HCT116 (cell line): ENCODE results near the gene CLTA. TPM values are rescaled to one million over a fixed set of nuclear protein-coding genes. Genes with fewer than 3 reads are reported as not detected.

Experiments used
- ATAC-seq: fragments of 200-7000 bp; cut with Tn5 transposase; 2 replicates; pipeline ENCODE4 v1.9.1; 2020; ENCODE audit warnings: mild to moderate bottlenecking, moderate library complexity
- BruUV-seq: library from RNA; stranded (reverse); fragments of 400-500 nt; replicated peaks from 2 replicates; lab custom pipeline; 2021; lab: Mats Ljungman, UMichigan
- CTCF ChIA-PET: fragments of 300-600 bp; sonication (Branson Sonifier 250); formaldehyde crosslinking; loops from one replicate; lab custom pipeline; 2021; ENCODE audit warnings: antibody characterized with exemption; lab: Charles Lee
- POLR2A ChIA-PET: fragments of 300-600, 350-600 bp; sonication (Branson Sonifier 250); formaldehyde crosslinking; loops from one replicate; lab custom pipeline; 2021; ENCODE audit warnings: antibody characterized with exemption; lab: Charles Lee
- RAD21 ChIA-PET, 2 experiments: fragments of 300-600 bp; sonication (Branson Sonifier 250); formaldehyde crosslinking; loops; one replicate each; lab custom pipeline; 2023; ENCODE audit warnings: low total read pairs in 2 of 2; ENCODE audit not compliant: uncharacterized antibody in 2 of 2, unreplicated experiment in 2 of 2, low non-redundant PET in 1 of 2; lab: Charles Lee
- DNase-seq: peaks from one replicate; pipeline ENCODE4 v3.0.0-alpha.2; 2010; ENCODE audit warnings: low read depth, low spot score
- H2AFZ ChIP-seq: fragments of 200-600 bp; shearing (Covaris generic), sonication (generic); 2 replicates; pipeline ENCODE4 v1.6.1; 2017; ENCODE audit warnings: low read depth, mixed run types, mixed read lengths, antibody characterized with exemption, low read length; ENCODE audit not compliant: poor library complexity, severe bottlenecking
- H3K27ac ChIP-seq: 2 replicates; pipeline ENCODE4 v1.5.1; 2012; ENCODE audit warnings: low read depth, low read length
- H3K27me3 ChIP-seq: fragments of 200-600 bp; sonication (generic); 2 replicates; pipeline ENCODE4 v1.6.1; 2016; ENCODE audit warnings: mixed run types, low read length, mixed read lengths; ENCODE audit not compliant: insufficient read depth
- H3K36me3 ChIP-seq, 2 experiments: fragments of 200-500 bp in 1 of 2; fragments of 200-600 bp in 1 of 2; sonication (Bioruptor generic) in 1 of 2; sonication (generic) in 1 of 2; 2 replicates each; pipeline versions ENCODE4 v1.5.1 to v1.6.1; 2014 to 2016; ENCODE audit warnings: low read length in 2 of 2, inconsistent platforms in 1 of 2, mixed read lengths in 1 of 2, mixed run types in 1 of 2; ENCODE audit not compliant: insufficient read depth in 2 of 2, control insufficient read depth in 1 of 2
- H3K4me1 ChIP-seq, 2 experiments: fragments of 200-600 bp in 1 of 2; sonication (generic) in 1 of 2; 2 replicates each; pipeline versions ENCODE4 v1.5.1 to v1.6.1; 2012 to 2017; ENCODE audit warnings: low read length in 2 of 2, inconsistent platforms in 1 of 2, mild to moderate bottlenecking in 1 of 2, mixed read lengths in 1 of 2, mixed run types in 1 of 2, moderate library complexity in 1 of 2; ENCODE audit not compliant: insufficient read depth in 2 of 2, control insufficient read depth in 1 of 2
- H3K4me2 ChIP-seq: fragments of 200-600 bp; sonication (generic); 2 replicates; pipeline ENCODE4 v1.6.1; 2017; ENCODE audit warnings: mixed run types, low read length, mixed read lengths
- H3K4me3 ChIP-seq, 2 experiments: fragments of 200-600 bp in 1 of 2; sonication (generic) in 1 of 2; replicated peaks in 1 of 2; 2 replicates each; pipeline ENCODE4 v1.5.1; 2011 to 2016; ENCODE audit warnings: low read length in 2 of 2, control low read depth in 1 of 2, low read depth in 1 of 2, mild to moderate bottlenecking in 1 of 2, mixed read lengths in 1 of 2, mixed run types in 1 of 2
- H3K79me2 ChIP-seq: fragments of 200-600 bp; sonication (generic); 2 replicates; pipeline ENCODE4 v1.6.1; 2017; ENCODE audit warnings: mild to moderate bottlenecking, mixed run types, low read length, moderate library complexity, mixed read lengths; ENCODE audit not compliant: insufficient read depth
- H3K9ac ChIP-seq: fragments of 200-600 bp; sonication (generic); 2 replicates; pipeline ENCODE4 v1.6.1; 2016; ENCODE audit warnings: low read length, mixed read lengths
- H3K9me2 ChIP-seq: fragments of 200-600 bp; sonication (generic), shearing (Covaris generic); 2 replicates; pipeline ENCODE4 v1.6.1; 2017; ENCODE audit warnings: mixed run types, mild to moderate bottlenecking, moderate library complexity; ENCODE audit not compliant: insufficient read depth
- H3K9me3 ChIP-seq, 2 experiments: fragments of 200-500 bp in 1 of 2; fragments of 200-600 bp in 1 of 2; sonication (Bioruptor generic) in 1 of 2; sonication (generic) in 1 of 2; 2 replicates each; pipeline ENCODE4 v1.6.1; 2014 to 2017; ENCODE audit warnings: low read length in 2 of 2, mixed read lengths in 2 of 2, inconsistent platforms in 1 of 2, low read depth in 1 of 2, mild to moderate bottlenecking in 1 of 2, mixed run types in 1 of 2, moderate library complexity in 1 of 2; ENCODE audit not compliant: control insufficient read depth in 1 of 2, insufficient read depth in 1 of 2
- H4K20me1 ChIP-seq: fragments of 200-600 bp; sonication (generic), shearing (Covaris generic); 2 replicates; pipeline ENCODE4 v1.6.1; 2017; ENCODE audit warnings: mixed run types, mild to moderate bottlenecking, moderate library complexity; ENCODE audit not compliant: insufficient read depth
- ATF3 ChIP-seq: IDR thresholded peaks from 2 replicates; pipeline ENCODE4 v1.6.1; 2012
- CBX3 ChIP-seq: IDR thresholded peaks from 2 replicates; pipeline ENCODE4 v1.6.1; 2012; ENCODE audit warnings: low read depth
- CEBPB ChIP-seq: IDR thresholded peaks from 2 replicates; pipeline ENCODE4 v1.6.1; 2012; ENCODE audit warnings: low read depth
- CTCF ChIP-seq, 3 experiments: fragments of 200-600 bp in 1 of 3; sonication (generic) in 1 of 3; IDR thresholded peaks in 2 of 3; conservative IDR thresholded peaks in 1 of 3; 2 replicates each; pipeline ENCODE4 v1.5.1; 2012 to 2017; ENCODE audit warnings: low read depth in 2 of 3, low read length in 2 of 3, antibody characterized with exemption in 1 of 3, borderline replicate concordance in 1 of 3, control low read depth in 1 of 3, mild to moderate bottlenecking in 1 of 3, mixed read lengths in 1 of 3, mixed run types in 1 of 3, moderate library complexity in 1 of 3; ENCODE audit not compliant: insufficient read depth in 1 of 3
- EGR1 ChIP-seq: IDR thresholded peaks from 2 replicates; pipeline ENCODE4 v1.6.1; 2012; ENCODE audit warnings: low read depth
- ELF1 ChIP-seq: IDR thresholded peaks from 2 replicates; pipeline ENCODE4 v1.6.1; 2012; ENCODE audit warnings: low read depth, borderline replicate concordance
- EZH2 ChIP-seq: fragments of 200-600 bp; sonication (generic); IDR thresholded peaks from 2 replicates; pipeline ENCODE4 v1.6.1; 2017; ENCODE audit warnings: antibody characterized with exemption, mixed run types
- EZH2phosphoT487 ChIP-seq: fragments of 200-600 bp; IDR thresholded peaks from 2 replicates; pipeline ENCODE4 v1.6.1; 2018; ENCODE audit warnings: antibody characterized with exemption, borderline replicate concordance
- FOSL1 ChIP-seq: IDR thresholded peaks from 2 replicates; pipeline ENCODE4 v1.6.1; 2012; ENCODE audit warnings: low read depth
- JUND ChIP-seq: IDR thresholded peaks from 2 replicates; pipeline ENCODE4 v1.6.1; 2012
- POLR2A ChIP-seq: IDR thresholded peaks from 2 replicates; pipeline ENCODE4 v1.7.0; 2011; ENCODE audit warnings: borderline replicate concordance; ENCODE audit not compliant: insufficient read depth, insufficient read length; ENCODE audit errors: extremely low read depth
- RAD21 ChIP-seq: IDR thresholded peaks from 2 replicates; pipeline ENCODE4 v1.6.1; 2012; ENCODE audit warnings: low read depth, mild to moderate bottlenecking
- SP1 ChIP-seq: IDR thresholded peaks from 2 replicates; pipeline ENCODE4 v1.6.1; 2012; ENCODE audit warnings: low read depth
- TCF7L2 ChIP-seq: IDR thresholded peaks from 2 replicates; pipeline ENCODE4 v1.7.0; 2011; ENCODE audit warnings: borderline replicate concordance, inconsistent platforms; ENCODE audit not compliant: insufficient read depth, insufficient read length; ENCODE audit errors: extremely low read depth
- YY1 ChIP-seq: IDR thresholded peaks from 2 replicates; pipeline ENCODE4 v1.6.1; 2011; ENCODE audit warnings: low read length, low read depth, moderate library complexity, mild to moderate bottlenecking; ENCODE audit not compliant: insufficient replicate concordance; ENCODE audit errors: extremely low read depth
- ZNF274 ChIP-seq: fragments of 200-500 bp; sonication (Bioruptor generic); IDR thresholded peaks from 2 replicates; pipeline ENCODE4 v1.6.1; 2014; ENCODE audit warnings: mild to moderate bottlenecking, low read depth, low read length, inconsistent platforms
- intact Hi-C: fragments of 100-400 bp; cut with micrococcal nuclease; formaldehyde crosslinking; loops from 2 replicates; pipeline ENCODE4 v1.10.0; 2022
- total RNA-seq: library from RNA; stranded (reverse); gene quantifications from one replicate; pipeline ENCODE4 v1.2.1, GENCODE V29; 2021; ENCODE audit not compliant: unreplicated experiment
- TF ChIP-seq, protein P1 (sequence below): IDR thresholded peaks from 2 replicates; pipeline ENCODE4 v1.6.1; 2012
- TF ChIP-seq, protein P2 (sequence below): IDR thresholded peaks from 2 replicates; pipeline ENCODE4 v1.6.1; 2011; ENCODE audit warnings: mild to moderate bottlenecking, low read length, moderate library complexity; ENCODE audit not compliant: insufficient replicate concordance; ENCODE audit errors: extremely low read depth

The CLTA gene
- total RNA-seq, 1 experiment from 2014 or later, result 152 TPM

DNA sequence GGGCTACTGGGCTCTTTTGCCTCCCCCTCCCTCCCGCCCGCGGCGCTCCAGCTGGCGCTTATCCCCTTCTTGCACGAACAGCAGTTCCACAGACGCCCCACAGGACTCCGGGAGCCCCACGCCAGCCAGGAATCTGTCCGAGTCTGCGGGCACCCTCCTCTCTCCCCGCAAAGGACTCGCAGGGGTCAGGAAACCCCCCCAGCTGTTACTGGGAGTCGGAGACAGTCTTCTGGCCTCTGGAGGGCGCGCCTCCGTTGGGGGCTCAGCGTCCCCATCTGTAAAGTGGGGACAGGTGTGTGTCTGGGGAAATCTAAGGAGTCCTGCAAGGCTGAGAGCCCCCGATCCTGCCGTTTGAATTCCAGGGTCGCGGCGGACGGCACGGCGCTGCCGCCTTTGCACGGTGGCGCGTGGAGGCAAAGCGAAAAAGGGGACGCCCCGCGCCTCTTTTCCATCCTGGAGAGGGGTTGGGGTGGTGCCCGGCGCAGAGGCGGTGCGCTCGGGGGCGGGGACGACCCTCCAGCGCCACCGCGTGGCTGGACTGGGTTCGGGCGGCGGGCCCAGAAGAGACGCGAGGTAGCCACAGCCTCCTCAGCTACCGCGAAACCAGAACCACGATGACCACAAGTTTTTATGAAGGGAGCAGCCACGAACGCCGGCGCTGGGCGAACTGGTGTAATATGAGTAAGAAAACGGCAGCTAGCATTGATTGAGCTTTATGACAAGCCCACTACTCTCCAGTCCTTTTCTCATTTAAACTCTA lies 24.4 kb upstream of the CLTA start:
- no peaks in the 10 kb centered on the region for H3K79me2 ChIP-seq
- H3K9me3 ChIP-seq, result no peaks in the 10 kb centered on the region
- H3K9ac ChIP-seq, result no peak overlapping the region; the same call in 1 of the 2 replicates
- BruUV-seq, result no TSS peak
- no peak overlapping the region for H3K27ac ChIP-seq
- H3K36me3 ChIP-seq, result no peaks in the 10 kb centered on the region
- RAD21 ChIA-PET, result interaction anchor here in 1 of 2 experiments (1.1 kb wide), 1 partner anchor 63 kb away, joined by 4 read pairs; no protein-coding TSS in a partner anchor
- POLR2A ChIA-PET, result interaction anchor here (0.6 kb wide), 1 partner anchor 9 kb away, joined by 4 read pairs; no protein-coding TSS in a partner anchor
- peak overlapping the region; percentile 72 for H3K4me2 ChIP-seq
- no peak overlapping the region for H2AFZ ChIP-seq
- H3K27me3 ChIP-seq, result no peaks in the 10 kb centered on the region
- H4K20me1 ChIP-seq, result no peaks in the 10 kb centered on the region
- CTCF ChIA-PET, result interaction anchor here (0.8 to 3.5 kb wide), 8 partner anchors 15 to 158 kb away, joined by 3 to 36 read pairs (median 4); partner anchors contain the start of gene CLTA
- ATAC-seq, result peak; percentile 98
- H3K4me3 ChIP-seq, result peak overlapping the region; percentile 33 to 39
- intact Hi-C loops, result loop anchor here (1.0 to 5.0 kb wide), 3 partner anchors 63 to 209 kb away; partner anchors contain the start of gene OR2S2
- peaks cover 0 to 10% of the 10 kb centered on the region in 2 experiments; a peak in 1 of 4 replicates for H3K4me1 ChIP-seq
- peak; percentile 79 for DNase-seq
- no peaks in the 10 kb centered on the region for H3K9me2 ChIP-seq
- TF ChIP-seq CEBPB, result no peak
- TF ChIP-seq YY1, result peak; percentile 1
- no peak for TF ChIP-seq ATF3
- TF ChIP-seq TCF7L2, result peak; percentile 14
- TF ChIP-seq JUND, result no peak
- TF ChIP-seq FOSL1, result no peak
- no peak for TF ChIP-seq EZH2
- TF ChIP-seq CTCF (IDR thresholded peaks at IDR 0.05 in 2 of 3, conservative IDR thresholded peaks at IDR 0.05 in 1 of 3; ENCODE audit: borderline replicate concordance in 1 of 3, insufficient read depth in 1 of 3, low read depth in 2 of 3, low read length in 2 of 3), result peak; percentile 84 to 89 (median 85)
- no peak for TF ChIP-seq CBX3
- TF ChIP-seq, protein P1, sequence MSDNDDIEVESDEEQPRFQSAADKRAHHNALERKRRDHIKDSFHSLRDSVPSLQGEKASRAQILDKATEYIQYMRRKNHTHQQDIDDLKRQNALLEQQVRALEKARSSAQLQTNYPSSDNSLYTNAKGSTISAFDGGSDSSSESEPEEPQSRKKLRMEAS, result peak; percentile 51; the same call in 1 of the 2 replicates
- no peak for TF ChIP-seq ELF1
- TF ChIP-seq EZH2phosphoT487, result no peak
- TF ChIP-seq, protein P2, sequence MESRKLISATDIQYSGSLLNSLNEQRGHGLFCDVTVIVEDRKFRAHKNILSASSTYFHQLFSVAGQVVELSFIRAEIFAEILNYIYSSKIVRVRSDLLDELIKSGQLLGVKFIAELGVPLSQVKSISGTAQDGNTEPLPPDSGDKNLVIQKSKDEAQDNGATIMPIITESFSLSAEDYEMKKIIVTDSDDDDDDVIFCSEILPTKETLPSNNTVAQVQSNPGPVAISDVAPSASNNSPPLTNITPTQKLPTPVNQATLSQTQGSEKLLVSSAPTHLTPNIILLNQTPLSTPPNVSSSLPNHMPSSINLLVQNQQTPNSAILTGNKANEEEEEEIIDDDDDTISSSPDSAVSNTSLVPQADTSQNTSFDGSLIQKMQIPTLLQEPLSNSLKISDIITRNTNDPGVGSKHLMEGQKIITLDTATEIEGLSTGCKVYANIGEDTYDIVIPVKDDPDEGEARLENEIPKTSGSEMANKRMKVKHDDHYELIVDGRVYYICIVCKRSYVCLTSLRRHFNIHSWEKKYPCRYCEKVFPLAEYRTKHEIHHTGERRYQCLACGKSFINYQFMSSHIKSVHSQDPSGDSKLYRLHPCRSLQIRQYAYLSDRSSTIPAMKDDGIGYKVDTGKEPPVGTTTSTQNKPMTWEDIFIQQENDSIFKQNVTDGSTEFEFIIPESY, result no peak
- peak; percentile 83 for TF ChIP-seq RAD21
- no peak for TF ChIP-seq POLR2A
- peak; percentile 41; the same call in 1 of the 2 replicates for TF ChIP-seq EGR1
- no peak for TF ChIP-seq SP1
- no peak for TF ChIP-seq ZNF274
